Mesenchymal stem cell (in vitro differentiated cells and primary cell): Measurements from ENCODE around the gene SLC25A19.

Experiments used
- DNase-seq: peaks from one replicate; pipeline ENCODE4 v3.0.0-alpha.2; 2013
- H2AFZ ChIP-seq: one replicate; pipeline ENCODE4 v1.6.1; 2013; ENCODE audit warnings: low read depth, mild to moderate bottlenecking, control low read depth, inconsistent platforms, low read length, moderate library complexity
- H2AK5ac ChIP-seq: 2 replicates; pipeline ENCODE4 v1.6.1; 2013; ENCODE audit warnings: low read length, moderate library complexity, mild to moderate bottlenecking, inconsistent platforms; ENCODE audit not compliant: severe bottlenecking
- H2BK120ac ChIP-seq: one replicate; pipeline ENCODE4 v1.6.1; 2013; ENCODE audit warnings: low read depth, mild to moderate bottlenecking, inconsistent platforms, low read length, moderate library complexity
- H2BK12ac ChIP-seq, 2 experiments: one replicate each; pipeline ENCODE4 v1.6.1; 2013; ENCODE audit warnings: inconsistent platforms in 2 of 2, low read length in 2 of 2, mild to moderate bottlenecking in 2 of 2, moderate library complexity in 2 of 2, control low read depth in 1 of 2
- H2BK15ac ChIP-seq: one replicate; pipeline ENCODE4 v1.6.1; 2013; ENCODE audit warnings: mild to moderate bottlenecking, low read depth, inconsistent platforms; ENCODE audit not compliant: poor library complexity, severe bottlenecking
- H2BK5ac ChIP-seq: 2 replicates; pipeline ENCODE4 v1.6.1; 2013; ENCODE audit warnings: low read depth, mild to moderate bottlenecking, low read length, control low read depth, inconsistent platforms; ENCODE audit not compliant: poor library complexity, severe bottlenecking
- H3K14ac ChIP-seq, 2 experiments: one replicate each; pipeline ENCODE4 v1.6.1; 2013; ENCODE audit warnings: inconsistent platforms in 2 of 2, low read length in 2 of 2, control low read depth in 1 of 2, mild to moderate bottlenecking in 1 of 2, moderate library complexity in 1 of 2
- H3K18ac ChIP-seq, 2 experiments: one replicate each; pipeline ENCODE4 v1.6.1; 2013; ENCODE audit warnings: inconsistent platforms in 2 of 2, low read length in 2 of 2, control low read depth in 1 of 2, low read depth in 1 of 2, mild to moderate bottlenecking in 1 of 2
- H3K23ac ChIP-seq, 2 experiments: one replicate each; pipeline ENCODE4 v1.6.1; 2013; ENCODE audit warnings: inconsistent platforms in 2 of 2, low read length in 2 of 2, mild to moderate bottlenecking in 2 of 2, moderate library complexity in 2 of 2, control low read depth in 1 of 2
- H3K27ac ChIP-seq: 2 replicates; pipeline ENCODE4 v1.5.1; 2013; ENCODE audit warnings: mild to moderate bottlenecking, moderate library complexity, low read length, control low read depth, inconsistent platforms; ENCODE audit not compliant: poor library complexity, severe bottlenecking
- H3K27me3 ChIP-seq, 2 experiments: 2 replicates each; pipeline versions ENCODE4 v1.6.1 to v1.7.0; 2013; ENCODE audit warnings: low read length in 2 of 2, mild to moderate bottlenecking in 2 of 2, moderate library complexity in 2 of 2, control low read depth in 1 of 2, inconsistent platforms in 1 of 2; ENCODE audit not compliant: control insufficient read depth in 1 of 2, insufficient read depth in 1 of 2
- H3K36me3 ChIP-seq, 2 experiments: 2 replicates each; pipeline versions ENCODE4 v1.6.1 to v1.7.0; 2013; ENCODE audit warnings: low read length in 2 of 2, control low read depth in 1 of 2, inconsistent platforms in 1 of 2, low read depth in 1 of 2, mild to moderate bottlenecking in 1 of 2; ENCODE audit not compliant: insufficient read depth in 2 of 2, control insufficient read depth in 1 of 2
- H3K4ac ChIP-seq, 2 experiments: one replicate each; pipeline ENCODE4 v1.6.1; 2013; ENCODE audit warnings: inconsistent platforms in 2 of 2, low read length in 2 of 2, mild to moderate bottlenecking in 2 of 2, moderate library complexity in 2 of 2, control low read depth in 1 of 2, low read depth in 1 of 2
- H3K4me1 ChIP-seq: 2 replicates; pipeline ENCODE4 v1.6.1; 2013; ENCODE audit warnings: low read depth, low read length, control low read depth; ENCODE audit not compliant: control insufficient read depth, insufficient read depth
- H3K4me2 ChIP-seq: 2 replicates; pipeline ENCODE4 v1.6.1; 2013; ENCODE audit warnings: low read length, mild to moderate bottlenecking, inconsistent platforms; ENCODE audit not compliant: poor library complexity, severe bottlenecking
- H3K4me3 ChIP-seq, 2 experiments: 2 replicates each; pipeline versions ENCODE4 v1.5.1 to v1.7.0; 2013; ENCODE audit warnings: low read length in 2 of 2, mild to moderate bottlenecking in 2 of 2, control low read depth in 1 of 2, low read depth in 1 of 2; ENCODE audit not compliant: insufficient read depth in 1 of 2
- H3K79me1 ChIP-seq: replicated peaks from 2 replicates; pipeline ENCODE4 v1.6.1; 2013; ENCODE audit warnings: mild to moderate bottlenecking, control low read depth, low read length, inconsistent platforms; ENCODE audit not compliant: poor library complexity, severe bottlenecking
- H3K9ac ChIP-seq: 2 replicates; pipeline ENCODE4 v1.7.0; 2013; ENCODE audit warnings: mild to moderate bottlenecking, low read length, moderate library complexity
- H3K9me3 ChIP-seq: 2 replicates; pipeline ENCODE4 v1.7.0; 2013; ENCODE audit warnings: mild to moderate bottlenecking, low read length; ENCODE audit not compliant: control insufficient read depth
- H4K8ac ChIP-seq: one replicate; pipeline ENCODE4 v1.6.1; 2013; ENCODE audit warnings: inconsistent platforms, mild to moderate bottlenecking, low read length, moderate library complexity
- H4K91ac ChIP-seq: one replicate; pipeline ENCODE4 v1.6.1; 2013; ENCODE audit warnings: mild to moderate bottlenecking, low read length, inconsistent platforms
- WGBS: methylation state at CpG from one replicate; pipeline ENCODE4 v1.1.7; 2013; ENCODE audit warnings: mixed read lengths; 5-methylcytosine and 5-hydroxymethylcytosine counted together

The SLC25A19 gene

DNA sequence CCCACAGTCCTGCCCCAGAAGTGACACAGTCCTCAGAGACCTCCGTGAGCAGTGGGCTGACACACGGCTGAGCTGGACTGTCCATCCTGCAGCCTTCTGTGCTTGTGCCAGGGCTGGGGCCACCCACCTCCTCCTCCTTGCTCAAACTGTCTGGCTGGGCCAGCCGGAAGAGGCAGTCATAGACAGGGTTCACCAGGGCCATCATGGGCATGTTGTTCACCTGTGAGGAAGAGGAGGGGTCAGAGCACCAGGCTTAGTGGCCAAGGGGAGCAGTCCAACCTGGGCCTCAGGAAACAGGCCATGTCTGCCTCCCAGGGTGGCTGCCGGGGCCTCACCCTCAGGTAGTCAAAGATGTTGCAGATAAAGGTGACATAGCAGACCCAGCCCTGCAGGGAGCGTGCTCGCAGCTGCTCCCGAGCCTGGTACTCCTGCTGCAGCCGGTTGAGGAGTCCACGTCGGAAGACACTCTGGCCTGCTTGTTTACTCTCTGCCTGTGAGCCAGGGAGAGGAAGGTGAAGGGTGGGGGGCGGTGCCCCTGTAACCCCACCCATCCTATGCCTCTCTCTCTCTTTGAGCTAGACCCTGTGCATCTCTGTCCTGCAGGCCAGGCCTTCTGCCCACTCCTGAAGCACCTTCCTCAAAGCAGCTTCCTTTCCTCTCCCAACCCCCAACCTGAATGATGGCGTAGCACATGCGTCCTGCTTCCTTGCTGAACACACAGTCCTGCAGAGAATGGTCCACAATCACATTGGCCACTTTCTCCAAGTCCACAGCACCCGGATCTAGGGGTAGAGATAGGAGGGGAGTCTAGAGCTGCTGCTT lies 21.6 kb downstream of the SLC25A19 start:
- no peak overlapping the region for H3K14ac ChIP-seq
- peak overlapping the region; percentile 12 for H2BK15ac ChIP-seq
- H2AK5ac ChIP-seq = no peak overlapping the region
- no peaks in the 10 kb centered on the region for H3K27me3 ChIP-seq
- no peak overlapping the region for H4K91ac ChIP-seq
- no peak overlapping the region for H3K27ac ChIP-seq
- no peak overlapping the region for H3K18ac ChIP-seq
- peaks cover 18% of the 10 kb centered on the region for H3K4me1 ChIP-seq
- no peak overlapping the region for H3K4me2 ChIP-seq
- peak overlapping the region; percentile 65 for H4K8ac ChIP-seq
- 42% methylated on average over 13 of the region's 14 CpGs for WGBS
- no peak for DNase-seq
- no peak overlapping the region for H3K4me3 ChIP-seq
- peaks cover 22% of the 10 kb centered on the region for H3K79me1 ChIP-seq
- peaks cover 40 to 46% of the 10 kb centered on the region in 2 experiments for H3K36me3 ChIP-seq
- H2BK12ac ChIP-seq = no peak overlapping the region
- no peak overlapping the region for H3K4ac ChIP-seq
- no peak overlapping the region for H3K9ac ChIP-seq
- H2AFZ ChIP-seq = no peak overlapping the region
- no peaks in the 10 kb centered on the region for H3K9me3 ChIP-seq
- H2BK5ac ChIP-seq = no peak overlapping the region
- no peak overlapping the region for H3K23ac ChIP-seq
- H2BK120ac ChIP-seq = no peak overlapping the region

DNA sequence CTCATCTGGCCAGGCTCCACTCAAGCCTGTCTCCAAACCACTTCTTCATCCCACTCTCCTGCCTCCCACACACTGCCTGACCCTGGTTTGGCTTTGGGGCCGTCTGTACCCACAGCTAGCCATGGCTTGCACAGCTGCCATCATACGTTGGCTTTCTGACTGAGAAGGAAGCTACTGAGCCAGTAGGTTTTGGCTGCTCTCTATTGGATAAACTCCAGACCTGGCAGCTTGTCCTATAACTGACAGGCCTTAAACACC lies 22.2 kb downstream of the SLC25A19 start:
- Histone ChIP-seq H3K27me3 (no peaks in the 10 kb centered on the region), H4K91ac (no peak overlapping the region), H2BK120ac (no peak overlapping the region), H3K18ac (no peak overlapping the region), H3K9me3 (no peaks in the 10 kb centered on the region), H2AK5ac (no peak overlapping the region), H2BK5ac (no peak overlapping the region), H3K4me2 (no peak overlapping the region), H3K9ac (no peak overlapping the region), H2BK15ac (no peak overlapping the region), H2BK12ac (no peak overlapping the region), H3K79me1 (peaks cover 20% of the 10 kb centered on the region), H3K4me3 (no peak overlapping the region), H3K36me3 (peaks cover 40 to 46% of the 10 kb centered on the region in 2 experiments), H2AFZ (no peak overlapping the region), H3K4me1 (peaks cover 16% of the 10 kb centered on the region), H4K8ac (no peak overlapping the region), H3K23ac (no peak overlapping the region), H3K14ac (no peak overlapping the region), H3K4ac (no peak overlapping the region), H3K27ac (no peak overlapping the region)
- WGBS = 86% methylated on average over 2 of the region's 2 CpGs
- DNase-seq = no peak

DNA sequence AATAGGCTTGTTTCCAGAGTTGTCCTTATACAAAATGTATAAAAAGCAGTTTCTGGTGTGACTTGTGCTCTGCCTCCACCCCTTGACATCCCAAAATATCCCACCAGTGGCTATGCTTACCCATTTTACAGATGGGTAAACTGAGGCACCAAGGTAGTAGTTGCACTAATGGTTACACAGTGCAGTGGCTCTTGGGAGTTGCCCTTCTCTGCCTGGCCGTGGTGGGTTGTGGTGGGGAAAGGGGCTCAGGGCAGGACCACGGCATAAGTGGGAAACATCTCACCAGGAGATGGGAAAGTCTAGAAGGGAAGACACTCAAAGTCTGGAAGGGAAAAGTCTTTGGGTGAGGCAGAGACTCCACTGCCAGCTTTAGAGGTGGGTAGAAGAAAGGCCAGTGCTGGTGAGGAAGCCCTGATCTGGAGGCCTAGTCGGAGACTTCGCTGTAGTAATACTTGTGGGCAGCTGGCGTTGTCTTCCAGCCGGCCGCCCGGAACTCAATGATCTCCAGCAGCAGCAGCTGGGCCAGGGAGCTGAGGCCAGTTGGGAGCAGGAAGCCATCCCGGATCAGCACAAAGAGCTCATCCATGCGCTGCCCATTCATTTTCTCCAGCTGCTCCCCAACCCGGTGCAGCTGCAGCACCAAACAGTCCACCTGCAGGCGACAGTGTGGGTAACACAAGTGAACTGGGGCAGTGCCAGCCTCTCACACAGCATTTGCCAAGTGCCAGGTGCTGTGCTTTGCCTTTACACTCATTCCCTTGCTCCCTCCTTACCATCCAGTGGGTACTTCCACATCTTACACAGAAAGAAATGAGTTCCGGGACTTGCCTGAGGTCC lies 22.7 kb downstream of the SLC25A19 start:
- 94% methylated on average over 13 of the region's 13 CpGs for WGBS
- H3K4me1 ChIP-seq = peaks cover 13% of the 10 kb centered on the region
- no peak overlapping the region for H2AFZ ChIP-seq

DNA sequence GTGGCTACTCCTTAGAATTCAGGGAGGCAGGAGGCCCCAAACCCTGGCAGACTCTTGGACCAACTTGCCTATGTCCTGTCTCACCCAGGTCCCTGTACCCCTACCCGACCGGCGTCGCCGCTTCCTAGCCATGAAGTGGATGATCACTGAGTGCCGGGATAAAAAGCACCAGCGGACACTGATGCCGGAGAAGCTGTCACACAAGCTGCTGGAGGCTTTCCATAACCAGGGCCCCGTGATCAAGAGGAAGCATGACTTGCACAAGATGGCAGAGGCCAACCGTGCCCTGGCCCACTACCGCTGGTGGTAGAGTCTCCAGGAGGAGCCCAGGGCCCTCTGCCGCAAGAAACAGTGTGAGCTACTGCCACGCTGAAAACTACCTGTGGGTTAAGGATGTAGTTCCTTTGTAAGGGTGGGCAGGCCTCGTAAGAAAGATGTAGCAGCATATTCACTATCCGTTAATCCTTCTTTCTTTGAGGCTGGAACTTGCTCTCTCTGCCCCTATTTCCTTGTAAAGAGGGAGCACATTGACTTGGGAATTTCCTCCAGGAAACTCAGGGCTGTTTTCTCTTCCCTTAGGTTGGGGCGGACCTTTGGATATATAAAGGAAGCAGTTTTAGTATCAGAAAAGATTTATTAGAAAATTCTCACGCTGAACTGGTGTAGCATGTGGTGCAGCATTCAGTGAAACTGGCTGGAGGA lies 23.5 kb downstream of the SLC25A19 start:
- H4K8ac ChIP-seq = no peak overlapping the region
- H3K79me1 ChIP-seq = peaks cover 18% of the 10 kb centered on the region
- H3K36me3 ChIP-seq = peaks cover 40 to 46% of the 10 kb centered on the region in 2 experiments
- H3K4ac ChIP-seq = no peak overlapping the region
- no peak overlapping the region for H3K27ac ChIP-seq
- no peak overlapping the region for H3K14ac ChIP-seq
- no peaks in the 10 kb centered on the region for H3K27me3 ChIP-seq
- no peak overlapping the region for H3K18ac ChIP-seq
- H2BK5ac ChIP-seq = no peak overlapping the region
- no peak overlapping the region for H2AK5ac ChIP-seq
- H3K4me2 ChIP-seq = no peak overlapping the region
- no peak overlapping the region for H3K9ac ChIP-seq
- H2BK15ac ChIP-seq = no peak overlapping the region
- no peak overlapping the region for H3K23ac ChIP-seq
- 97% methylated on average over 17 of the region's 17 CpGs for WGBS
- H4K91ac ChIP-seq = peak overlapping the region; percentile 22
- H2BK120ac ChIP-seq = no peak overlapping the region
- DNase-seq = no peak
- H3K4me1 ChIP-seq = peaks cover 10% of the 10 kb centered on the region
- no peak overlapping the region for H2BK12ac ChIP-seq
- no peaks in the 10 kb centered on the region for H3K9me3 ChIP-seq
- H2AFZ ChIP-seq = no peak overlapping the region
- no peak overlapping the region for H3K4me3 ChIP-seq

More for the DNA sequence above, 22.7 kb downstream of the SLC25A19 start:
- no peak overlapping the region for H3K4ac ChIP-seq
- no peak overlapping the region for H3K4me2 ChIP-seq
- no peaks in the 10 kb centered on the region for H3K27me3 ChIP-seq
- H3K9me3 ChIP-seq = no peaks in the 10 kb centered on the region
- no peak overlapping the region for H3K14ac ChIP-seq
- no peak overlapping the region for H2BK120ac ChIP-seq
- no peak overlapping the region for H4K8ac ChIP-seq
- no peak overlapping the region for H3K9ac ChIP-seq
- no peak overlapping the region for H3K23ac ChIP-seq
- no peak overlapping the region for H2AK5ac ChIP-seq
- DNase-seq = no peak
- no peak overlapping the region for H3K27ac ChIP-seq
- H3K36me3 ChIP-seq = peaks cover 40 to 46% of the 10 kb centered on the region in 2 experiments
- no peak overlapping the region for H2BK15ac ChIP-seq
- no peak overlapping the region for H2BK12ac ChIP-seq
- H2BK5ac ChIP-seq = no peak overlapping the region
- H3K18ac ChIP-seq = no peak overlapping the region
- H4K91ac ChIP-seq = no peak overlapping the region
- peaks cover 18% of the 10 kb centered on the region for H3K79me1 ChIP-seq
- peak overlapping the region in 1 of 2 experiments; percentile 15 for H3K4me3 ChIP-seq
